Measurements from ENCODE around the gene EPDR1. TPM values are rescaled to one million over a fixed set of nuclear protein-coding genes. Genes with fewer than 3 reads are reported as not detected.
A peak's percentile ranks its signal among the peaks of the same experiment; 100 is the strongest.

Gene EPDR1
- total RNA-seq, 1 experiment from 2014 or later: 5.3 TPM

DNA sequence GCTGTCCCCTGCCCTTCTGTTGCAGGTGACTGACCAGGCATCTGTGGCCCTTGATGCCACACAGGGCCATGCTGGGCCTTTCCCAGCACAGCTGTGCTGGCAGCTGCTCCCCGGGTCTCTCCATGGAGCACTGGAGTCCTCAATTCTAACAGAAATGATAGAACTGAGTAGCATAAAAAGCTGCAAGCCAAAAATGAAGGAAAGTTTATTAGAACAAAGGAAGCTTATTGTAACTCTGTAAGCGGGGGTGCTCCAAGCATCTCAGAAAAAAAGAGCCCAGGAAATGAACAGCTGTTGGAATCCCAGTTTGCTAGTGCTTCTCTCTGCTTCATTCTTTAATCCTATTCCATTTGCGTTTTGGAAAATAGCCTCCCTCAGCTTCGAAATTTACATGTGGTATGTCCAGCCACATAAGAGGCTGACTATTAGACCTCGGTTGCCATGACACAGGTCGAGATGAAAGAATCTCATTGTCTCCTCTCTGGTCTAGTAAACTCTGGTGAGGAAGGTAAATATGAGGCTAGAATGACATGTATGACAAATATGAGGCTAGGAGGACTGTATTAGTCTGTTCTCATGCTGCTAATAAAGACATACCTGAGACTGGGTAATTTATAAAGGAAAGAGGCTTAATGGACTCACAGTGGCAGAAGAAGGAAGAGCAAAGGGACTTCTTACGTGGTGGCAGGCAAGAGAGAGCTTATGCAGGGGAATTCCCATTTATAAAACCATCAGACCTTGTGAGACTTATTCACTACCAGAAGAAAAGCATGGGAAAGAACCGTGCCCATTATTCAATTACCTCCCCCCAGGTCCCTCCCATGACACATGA lies 23.7 kb downstream of the EPDR1 start:
- H3K4me3 Mint-ChIP-seq: no peak overlapping the region
- Histone ChIP-seq H3K4me2 (ENCODE audit: insufficient read depth, insufficient read length, low read length) (no peak overlapping the region), H3K9ac (ENCODE audit: extremely low read depth, insufficient read length, low read length) (no peak overlapping the region), H4K91ac (ENCODE audit: insufficient read length, low read depth, low read length) (no peak overlapping the region), H2AK5ac (ENCODE audit: insufficient read length, low read length) (no peak overlapping the region), H3K56ac (ENCODE audit: insufficient read length, low read depth, low read length) (no peak overlapping the region), H3K79me2 (ENCODE audit: insufficient read depth, low read length) (no peaks in the 10 kb centered on the region), H2BK15ac (ENCODE audit: low read depth, low read length) (no peak overlapping the region), H3K79me1 (ENCODE audit: insufficient read depth, low read depth, low read length, poor library complexity, severe bottlenecking) (no peaks in the 10 kb centered on the region), H3K9me3 (ENCODE audit: control insufficient read depth, low read depth, low read length) (no peaks in the 10 kb centered on the region), H3K4me1 (ENCODE audit: insufficient read depth, low read length) (no peaks in the 10 kb centered on the region), H3K23me2 (ENCODE audit: insufficient read length, low read depth, low read length, poor library complexity, severe bottlenecking) (no peaks in the 10 kb centered on the region), H4K5ac (ENCODE audit: insufficient read length, low read depth, low read length) (no peak overlapping the region), H2BK12ac (ENCODE audit: insufficient read length, low read depth, low read length) (no peak overlapping the region), H3K27me3 (ENCODE audit: insufficient read depth, low read length) (no peaks in the 10 kb centered on the region), H3T11ph (ENCODE audit: low read length) (no peak overlapping the region), H3K27ac (ENCODE audit: insufficient read length, low read depth, low read length) (no peak overlapping the region), H3K23ac (ENCODE audit: insufficient read length, low read depth, low read length) (no peak overlapping the region), H3K14ac (ENCODE audit: insufficient read depth, low read length) (no peak overlapping the region), H2BK5ac (ENCODE audit: insufficient read length, low read length) (no peak overlapping the region), H3K18ac (ENCODE audit: insufficient read length, low read depth, low read length) (peak overlapping the region; percentile 30), H2BK20ac (ENCODE audit: low read depth, low read length, poor library complexity, severe bottlenecking) (no peak overlapping the region), H4K8ac (replicated peaks; ENCODE audit: insufficient read length, low read depth, low read length) (no peak overlapping the region), H4K20me1 (ENCODE audit: control insufficient read depth, insufficient read depth, insufficient read length) (no peaks in the 10 kb centered on the region), H3K4ac (ENCODE audit: low read depth, low read length) (no peak overlapping the region), H2AFZ (ENCODE audit: low read length) (no peak overlapping the region), H2BK120ac (ENCODE audit: low read depth, low read length, poor library complexity, severe bottlenecking) (no peak overlapping the region)
- WGBS (ENCODE audit: extremely low coverage, insufficient read length, low lambda C conversion rate): no CpG with 5 or more reads among the region's 8 CpGs
- no peaks in the 10 kb centered on the region for H3K9me3 Mint-ChIP-seq
- H3K36me3 Mint-ChIP-seq (ENCODE audit: insufficient read depth in 1 of 3, low read depth in 3 of 3): no peaks in the 10 kb centered on the region
- TF ChIP-seq, protein P1, sequence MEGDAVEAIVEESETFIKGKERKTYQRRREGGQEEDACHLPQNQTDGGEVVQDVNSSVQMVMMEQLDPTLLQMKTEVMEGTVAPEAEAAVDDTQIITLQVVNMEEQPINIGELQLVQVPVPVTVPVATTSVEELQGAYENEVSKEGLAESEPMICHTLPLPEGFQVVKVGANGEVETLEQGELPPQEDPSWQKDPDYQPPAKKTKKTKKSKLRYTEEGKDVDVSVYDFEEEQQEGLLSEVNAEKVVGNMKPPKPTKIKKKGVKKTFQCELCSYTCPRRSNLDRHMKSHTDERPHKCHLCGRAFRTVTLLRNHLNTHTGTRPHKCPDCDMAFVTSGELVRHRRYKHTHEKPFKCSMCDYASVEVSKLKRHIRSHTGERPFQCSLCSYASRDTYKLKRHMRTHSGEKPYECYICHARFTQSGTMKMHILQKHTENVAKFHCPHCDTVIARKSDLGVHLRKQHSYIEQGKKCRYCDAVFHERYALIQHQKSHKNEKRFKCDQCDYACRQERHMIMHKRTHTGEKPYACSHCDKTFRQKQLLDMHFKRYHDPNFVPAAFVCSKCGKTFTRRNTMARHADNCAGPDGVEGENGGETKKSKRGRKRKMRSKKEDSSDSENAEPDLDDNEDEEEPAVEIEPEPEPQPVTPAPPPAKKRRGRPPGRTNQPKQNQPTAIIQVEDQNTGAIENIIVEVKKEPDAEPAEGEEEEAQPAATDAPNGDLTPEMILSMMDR (conservative IDR thresholded peaks at IDR 0.05): no peak
- H3K4me1 Mint-ChIP-seq: peaks cover 13 to 14% of the 10 kb centered on the region in 2 experiments
- H3K27ac Mint-ChIP-seq: peak overlapping the region in 1 of 3 experiments; percentile 7; a peak in 1 of 7 replicates
- no peaks in the 10 kb centered on the region for H3K27me3 Mint-ChIP-seq (ENCODE audit: low read depth)
- DNase-seq: no peak

Measured in H9 (cell line).